Trophoblast cell (in vitro differentiated cells and primary cell): ENCODE measurements around the gene YBX2.

Experiments used
- DNase-seq, 2 donors: peaks; one replicate each; pipeline ENCODE4 v3.0.0-alpha.2; 2016
- H2AFZ ChIP-seq: 2 replicates; pipeline ENCODE4 v1.6.1; 2013; ENCODE audit warnings: low read length, moderate library complexity, mild to moderate bottlenecking; ENCODE audit not compliant: insufficient read depth, poor library complexity
- H2AK5ac ChIP-seq: 2 replicates; pipeline ENCODE4 v1.6.1; 2013; ENCODE audit warnings: mild to moderate bottlenecking, low read length
- H2BK120ac ChIP-seq: 2 replicates; pipeline ENCODE4 v1.6.1; 2013; ENCODE audit warnings: low read length, mild to moderate bottlenecking, moderate library complexity; ENCODE audit not compliant: insufficient read depth, poor library complexity
- H2BK12ac ChIP-seq: 2 replicates; pipeline ENCODE4 v1.6.1; 2013; ENCODE audit warnings: mild to moderate bottlenecking, low read length, moderate library complexity
- H2BK5ac ChIP-seq: 2 replicates; pipeline ENCODE4 v1.6.1; 2013; ENCODE audit warnings: low read length, low read depth, moderate library complexity, mild to moderate bottlenecking; ENCODE audit not compliant: poor library complexity
- H3K14ac ChIP-seq: 2 replicates; pipeline ENCODE4 v1.6.1; 2013; ENCODE audit warnings: mild to moderate bottlenecking, low read length
- H3K18ac ChIP-seq: 2 replicates; pipeline ENCODE4 v1.6.1; 2013; ENCODE audit warnings: mild to moderate bottlenecking, low read length
- H3K23ac ChIP-seq: 2 replicates; pipeline ENCODE4 v1.6.1; 2013; ENCODE audit warnings: low read length
- H3K27ac ChIP-seq: 2 replicates; pipeline ENCODE4 v1.5.1; 2013; ENCODE audit warnings: low read depth, mild to moderate bottlenecking, inconsistent platforms, low read length, moderate library complexity
- H3K27me3 ChIP-seq: 2 replicates; pipeline ENCODE4 v1.6.1; 2013; ENCODE audit warnings: inconsistent platforms, mild to moderate bottlenecking, low read length, moderate library complexity; ENCODE audit not compliant: insufficient read depth
- H3K36me3 ChIP-seq, 2 experiments: 1 replicate in 1 of 2; 2 replicates in 1 of 2; pipeline ENCODE4 v1.6.1; 2013; ENCODE audit warnings: low read length in 2 of 2, mild to moderate bottlenecking in 2 of 2, moderate library complexity in 1 of 2; ENCODE audit not compliant: insufficient read depth in 2 of 2, control insufficient read depth in 1 of 2
- H3K4ac ChIP-seq: 2 replicates; pipeline ENCODE4 v1.6.1; 2013; ENCODE audit warnings: low read depth, mild to moderate bottlenecking, low read length, moderate library complexity
- H3K4me1 ChIP-seq, 2 experiments: 1 replicate in 1 of 2; 2 replicates in 1 of 2; pipeline ENCODE4 v1.6.1; 2013; ENCODE audit warnings: low read length in 2 of 2, mild to moderate bottlenecking in 2 of 2, moderate library complexity in 1 of 2; ENCODE audit not compliant: insufficient read depth in 2 of 2, control insufficient read depth in 1 of 2
- H3K4me2 ChIP-seq: 2 replicates; pipeline ENCODE4 v1.6.1; 2013; ENCODE audit warnings: inconsistent platforms, mild to moderate bottlenecking, low read length, moderate library complexity
- H3K4me3 ChIP-seq: 2 replicates; pipeline ENCODE4 v1.5.1; 2013; ENCODE audit warnings: mild to moderate bottlenecking, low read depth, low read length, inconsistent platforms
- H3K79me1 ChIP-seq: one replicate; pipeline ENCODE4 v1.6.1; 2013; ENCODE audit warnings: low read length
- H3K79me2 ChIP-seq: 2 replicates; pipeline ENCODE4 v1.6.1; 2013; ENCODE audit warnings: low read length, mild to moderate bottlenecking; ENCODE audit not compliant: control insufficient read depth, insufficient read depth, poor library complexity
- H3K9ac ChIP-seq: 2 replicates; pipeline ENCODE4 v1.6.1; 2013; ENCODE audit warnings: mild to moderate bottlenecking, low read length
- H3K9me3 ChIP-seq: 2 replicates; pipeline ENCODE4 v1.6.1; 2013; ENCODE audit warnings: low read depth, mild to moderate bottlenecking, control low read depth, inconsistent platforms, low read length; ENCODE audit not compliant: insufficient read depth
- H4K12ac ChIP-seq: 2 replicates; pipeline ENCODE4 v1.6.1; 2013; ENCODE audit warnings: low read depth, mild to moderate bottlenecking, low read length, moderate library complexity
- H4K8ac ChIP-seq: 2 replicates; pipeline ENCODE4 v1.6.1; 2013; ENCODE audit warnings: low read depth, mild to moderate bottlenecking, low read length, moderate library complexity
- H4K91ac ChIP-seq: one replicate; pipeline ENCODE4 v1.6.1; 2013; ENCODE audit warnings: low read depth, mild to moderate bottlenecking, low read length, moderate library complexity
- WGBS: extraction: QIAGEN DNeasy Blood & Tissue Kit; methylation state at CpG from one replicate; pipeline ENCODE4 v1.1.7; 2013; ENCODE audit warnings: missing lambda C conversion rate; ENCODE audit not compliant: insufficient read length, insufficient coverage; ENCODE audit errors: extremely low coverage; 5-methylcytosine and 5-hydroxymethylcytosine counted together

Gene YBX2

DNA sequence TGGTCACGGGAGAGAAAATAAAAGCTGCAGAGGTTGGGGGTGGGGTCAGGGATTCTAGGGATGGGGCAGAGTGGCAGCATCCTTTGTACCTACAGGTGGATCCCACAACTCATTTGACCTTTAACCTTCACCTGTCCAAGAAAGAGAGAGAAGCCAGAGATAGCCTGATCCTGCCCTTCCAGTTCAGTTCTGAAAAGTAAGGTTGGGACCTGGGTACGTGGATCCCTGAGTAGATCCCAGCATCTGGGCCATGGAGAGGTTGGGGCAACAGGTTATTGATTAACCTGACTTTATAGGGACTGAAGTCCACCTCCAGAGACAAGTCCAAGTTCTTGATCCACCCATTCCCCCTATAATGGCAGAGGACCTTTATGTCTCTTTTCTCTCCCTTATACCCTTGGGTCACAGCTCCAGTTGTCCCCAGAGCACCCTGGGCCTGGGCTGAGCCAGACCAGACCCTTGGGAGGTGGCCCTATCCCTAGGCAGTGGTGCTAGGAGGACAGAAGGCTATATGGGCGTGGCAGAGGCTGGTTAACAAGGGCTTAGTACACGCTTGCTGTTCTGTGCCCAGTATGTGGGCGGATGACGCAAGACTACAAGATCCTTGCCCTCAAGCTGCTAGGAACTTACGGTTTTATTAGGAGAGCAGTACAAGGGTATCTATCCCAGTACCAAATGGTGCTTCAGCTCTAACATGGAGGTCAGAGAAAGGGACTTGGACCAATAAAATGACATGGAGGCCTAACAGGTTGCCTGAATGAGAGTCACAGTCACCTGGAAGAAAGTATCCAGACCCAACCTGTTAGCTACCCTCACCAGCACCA is 35.5 kb downstream of the YBX2 start:
- Histone ChIP-seq H3K18ac (peak overlapping the region; percentile 29), H3K79me2 (peaks cover 25% of the 10 kb centered on the region), H3K36me3 (peaks cover 28 to 42% of the 10 kb centered on the region in 2 experiments), H3K4me2 (no peak overlapping the region), H3K27ac (no peak overlapping the region), H3K9me3 (peaks cover 4% of the 10 kb centered on the region), H4K12ac (no peak overlapping the region), H3K4me3 (no peak overlapping the region), H3K14ac (no peak overlapping the region), H3K27me3 (no peaks in the 10 kb centered on the region), H2BK12ac (no peak overlapping the region), H3K4me1 (peaks cover 6 to 17% of the 10 kb centered on the region in 2 experiments), H2AK5ac (no peak overlapping the region), H2AFZ (no peak overlapping the region), H3K23ac (no peak overlapping the region), H3K9ac (no peak overlapping the region), H2BK120ac (no peak overlapping the region), H3K79me1 (peaks cover 28% of the 10 kb centered on the region), H3K4ac (no peak overlapping the region), H4K91ac (no peak overlapping the region), H4K8ac (no peak overlapping the region), H2BK5ac (no peak overlapping the region)
- no CpG with 5 or more reads among the region's 7 CpGs for WGBS
- peak in 1 of 2 donors; percentile 53 for DNase-seq

DNA sequence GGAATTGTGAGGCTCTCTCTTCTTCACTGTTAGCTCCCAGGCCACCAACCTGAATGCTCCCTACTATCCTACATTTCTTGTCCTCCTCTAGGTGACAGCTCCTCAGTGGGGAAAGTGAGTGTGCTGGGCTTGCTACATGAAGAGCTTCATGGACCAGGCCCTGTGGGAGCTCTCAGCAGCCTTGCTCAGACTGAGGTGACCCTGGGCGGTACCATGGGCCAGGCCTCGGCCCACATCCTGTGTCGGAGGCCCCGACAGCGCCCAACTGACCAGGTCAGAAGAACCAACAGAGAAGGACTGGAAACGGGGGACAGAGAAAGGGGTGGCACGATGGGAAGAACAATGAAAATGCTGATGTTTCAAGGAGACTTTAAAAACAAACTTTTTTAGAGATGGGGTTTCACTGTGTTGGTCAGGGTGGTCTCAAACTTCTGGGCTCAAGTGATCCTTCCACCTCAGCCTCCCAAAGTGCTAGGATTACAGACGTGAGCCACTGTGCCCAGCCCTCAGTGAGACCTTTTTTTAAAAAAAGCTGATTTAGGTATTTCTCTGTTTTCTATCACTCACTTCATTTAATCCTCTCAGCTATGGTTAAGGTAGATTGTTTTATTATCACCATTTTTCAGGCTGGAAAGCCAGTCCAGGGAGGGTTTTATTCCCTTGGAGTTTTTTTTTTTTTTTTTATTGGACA is 37.5 kb downstream of the YBX2 start:
- WGBS = no CpG with 5 or more reads among the region's 8 CpGs

DNA sequence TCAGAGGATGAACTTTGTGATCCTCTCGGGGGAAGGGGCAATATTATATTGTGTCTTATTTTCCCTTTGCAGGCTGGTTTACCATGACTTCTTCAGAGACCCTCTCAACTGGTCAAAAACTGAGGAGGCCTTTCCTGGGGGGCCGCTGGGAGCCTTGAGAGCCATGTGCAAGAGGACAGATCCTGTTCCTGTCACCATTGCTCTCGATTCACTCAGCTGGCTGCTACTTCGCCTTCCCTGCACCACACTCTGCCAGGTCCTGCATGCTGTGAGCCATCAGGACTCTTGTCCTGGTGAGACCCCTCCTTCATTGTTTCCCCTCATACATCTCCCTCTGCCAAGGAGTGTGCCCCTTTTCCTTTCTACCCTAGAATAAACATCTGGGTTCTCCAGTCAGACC is 39.9 kb downstream of the YBX2 start:
- Histone ChIP-seq H3K9me3 (peaks cover 1% of the 10 kb centered on the region), H3K27ac (no peak overlapping the region), H3K4me3 (peak overlapping the region; percentile 53), H3K4ac (no peak overlapping the region), H3K27me3 (no peaks in the 10 kb centered on the region), H3K18ac (no peak overlapping the region), H3K14ac (no peak overlapping the region), H3K9ac (peak overlapping the region; percentile 71), H3K4me2 (no peak overlapping the region), H2AK5ac (no peak overlapping the region), H3K79me1 (peaks cover 17% of the 10 kb centered on the region), H3K36me3 (peaks cover 24 to 37% of the 10 kb centered on the region in 2 experiments), H4K91ac (no peak overlapping the region), H2BK5ac (no peak overlapping the region), H2AFZ (no peak overlapping the region), H4K8ac (no peak overlapping the region), H4K12ac (no peak overlapping the region), H3K4me1 (peaks cover 6 to 10% of the 10 kb centered on the region in 2 experiments), H3K79me2 (peaks cover 23% of the 10 kb centered on the region), H3K23ac (no peak overlapping the region), H2BK120ac (no peak overlapping the region), H2BK12ac (no peak overlapping the region)
- DNase-seq = no peak
- no CpG with 5 or more reads among the region's 4 CpGs for WGBS

More for the DNA sequence above, 37.5 kb downstream of the YBX2 start:
- H2AFZ ChIP-seq = no peak overlapping the region
- no peaks in the 10 kb centered on the region for H3K27me3 ChIP-seq
- DNase-seq = no peak
- H2AK5ac ChIP-seq = no peak overlapping the region
- no peak overlapping the region for H3K4ac ChIP-seq
- no peak overlapping the region for H4K8ac ChIP-seq
- H3K36me3 ChIP-seq = peaks cover 28 to 42% of the 10 kb centered on the region in 2 experiments
- no peak overlapping the region for H3K4me2 ChIP-seq
- H3K27ac ChIP-seq = no peak overlapping the region
- peaks cover 21% of the 10 kb centered on the region for H3K79me2 ChIP-seq
- H3K9ac ChIP-seq = no peak overlapping the region
- peaks cover 20% of the 10 kb centered on the region for H3K79me1 ChIP-seq
- H4K12ac ChIP-seq = no peak overlapping the region
- H3K23ac ChIP-seq = no peak overlapping the region
- no peak overlapping the region for H4K91ac ChIP-seq
- peaks cover 4% of the 10 kb centered on the region for H3K9me3 ChIP-seq
- no peak overlapping the region for H3K4me3 ChIP-seq
- H2BK5ac ChIP-seq = no peak overlapping the region
- peaks cover 6 to 13% of the 10 kb centered on the region in 2 experiments for H3K4me1 ChIP-seq
- H2BK120ac ChIP-seq = no peak overlapping the region
- H3K14ac ChIP-seq = no peak overlapping the region
- no peak overlapping the region for H3K18ac ChIP-seq
- H2BK12ac ChIP-seq = no peak overlapping the region

DNA sequence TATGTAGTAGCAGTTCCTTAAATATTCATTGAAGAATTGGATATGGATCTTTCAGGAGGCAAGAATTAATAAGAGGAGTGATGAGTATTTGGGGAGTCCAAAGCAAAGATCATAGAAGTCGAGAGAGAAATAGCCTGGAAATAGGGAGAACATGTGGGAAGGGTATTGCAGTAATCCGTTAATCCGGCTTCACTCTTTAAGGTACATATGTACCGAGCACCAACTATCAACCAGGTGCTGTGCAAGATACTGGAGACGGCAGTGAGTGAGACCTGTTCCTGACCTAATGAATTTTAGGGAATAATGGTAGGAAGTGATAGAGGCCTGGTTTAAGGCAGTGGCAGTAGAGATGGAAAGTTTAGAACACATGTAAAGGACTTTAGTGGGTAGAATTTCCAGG is 41.4 kb downstream of the YBX2 start:
- no peak overlapping the region for H3K27ac ChIP-seq
- no peak overlapping the region for H4K12ac ChIP-seq
- H3K4me2 ChIP-seq = peak overlapping the region; percentile 98
- DNase-seq = no peak
- WGBS = no CpG with 5 or more reads among the region's 5 CpGs
- H3K79me1 ChIP-seq = peaks cover 17% of the 10 kb centered on the region
- no peak overlapping the region for H3K9ac ChIP-seq
- no peak overlapping the region for H2BK5ac ChIP-seq
- no peak overlapping the region for H4K91ac ChIP-seq
- H4K8ac ChIP-seq = no peak overlapping the region
- no peak overlapping the region for H2AFZ ChIP-seq
- no peak overlapping the region for H3K4ac ChIP-seq
- H3K36me3 ChIP-seq = peaks cover 18 to 25% of the 10 kb centered on the region in 2 experiments
- no peak overlapping the region for H2BK12ac ChIP-seq
- no peak overlapping the region for H3K14ac ChIP-seq
- H3K18ac ChIP-seq = no peak overlapping the region
- H3K9me3 ChIP-seq = peaks cover 1% of the 10 kb centered on the region
- peaks cover 6 to 10% of the 10 kb centered on the region in 2 experiments for H3K4me1 ChIP-seq
- no peak overlapping the region for H3K23ac ChIP-seq
- no peak overlapping the region for H2BK120ac ChIP-seq
- H3K27me3 ChIP-seq = no peaks in the 10 kb centered on the region
- H3K4me3 ChIP-seq = no peak overlapping the region
- no peak overlapping the region for H2AK5ac ChIP-seq
- peaks cover 30% of the 10 kb centered on the region for H3K79me2 ChIP-seq
